ENCODE results near the gene SF3A1. TPM values are rescaled to one million over a fixed set of nuclear protein-coding genes. Genes with fewer than 3 reads are reported as not detected.

Gene SF3A1
- total RNA-seq, 1 donor from 2014 or later: 190 TPM

GRCh38 chr22:30358541-30358940 lies 1.8 kb upstream of the SF3A1 start:
- Mint-ChIP-seq H3K4me3 (peak overlapping the region; percentile 99), H3K4me1 (ENCODE audit: unreplicated experiment) (peaks cover 35% of the 10 kb centered on the region), H3K9me3 (no peaks in the 10 kb centered on the region), H3K36me3 (peaks cover 12% of the 10 kb centered on the region), H3K27ac (peak overlapping the region; percentile 90), H3K27me3 (no peaks in the 10 kb centered on the region)
- DNase-seq (ENCODE audit: extremely low spot score, unreplicated experiment): no peak
- TF ChIP-seq CTCF (conservative IDR thresholded peaks at IDR 0.05): no peak

GRCh38 chr22:30357650-30358215 lies 1.0 kb upstream of the SF3A1 start:
- TF ChIP-seq CTCF (conservative IDR thresholded peaks at IDR 0.05): no peak
- Mint-ChIP-seq H3K27ac (peak overlapping the region; percentile 99), H3K9me3 (no peaks in the 10 kb centered on the region), H3K4me3 (peak overlapping the region; percentile 99), H3K4me1 (ENCODE audit: unreplicated experiment) (peaks cover 37% of the 10 kb centered on the region), H3K36me3 (peaks cover 12% of the 10 kb centered on the region), H3K27me3 (no peaks in the 10 kb centered on the region)
- no peak for DNase-seq (ENCODE audit: extremely low spot score, unreplicated experiment)

GRCh38 chr22:30357236-30357570 lies 509 bp upstream of the SF3A1 start:
- H3K27me3 Mint-ChIP-seq: no peaks in the 10 kb centered on the region
- peak overlapping the region; percentile 99 for H3K4me3 Mint-ChIP-seq
- DNase-seq (ENCODE audit: extremely low spot score, unreplicated experiment): no peak
- peaks cover 8% of the 10 kb centered on the region for H3K36me3 Mint-ChIP-seq
- H3K4me1 Mint-ChIP-seq (ENCODE audit: unreplicated experiment): peaks cover 32% of the 10 kb centered on the region
- no peaks in the 10 kb centered on the region for H3K9me3 Mint-ChIP-seq
- TF ChIP-seq CTCF (conservative IDR thresholded peaks at IDR 0.05): no peak
- H3K27ac Mint-ChIP-seq: peak overlapping the region; percentile 99

GRCh38 chr22:30354644-30355043 lies 2.0 kb downstream of the SF3A1 start:
- Mint-ChIP-seq H3K36me3 (peaks cover 20% of the 10 kb centered on the region), H3K4me3 (peak overlapping the region; percentile 99), H3K9me3 (no peaks in the 10 kb centered on the region), H3K27me3 (no peaks in the 10 kb centered on the region), H3K27ac (peak overlapping the region; percentile 16), H3K4me1 (ENCODE audit: unreplicated experiment) (peaks cover 31% of the 10 kb centered on the region)
- DNase-seq (ENCODE audit: extremely low spot score, unreplicated experiment): no peak
- TF ChIP-seq CTCF (conservative IDR thresholded peaks at IDR 0.05): no peak

GRCh38 chr22:30351226-30351625 lies 5.5 kb downstream of the SF3A1 start:
- no peaks in the 10 kb centered on the region for H3K27me3 Mint-ChIP-seq
- no peak overlapping the region for H3K27ac Mint-ChIP-seq
- peaks cover 23% of the 10 kb centered on the region for H3K4me1 Mint-ChIP-seq (ENCODE audit: unreplicated experiment)
- H3K4me3 Mint-ChIP-seq: no peak overlapping the region
- DNase-seq (ENCODE audit: extremely low spot score, unreplicated experiment): no peak
- TF ChIP-seq CTCF (conservative IDR thresholded peaks at IDR 0.05): no peak
- H3K36me3 Mint-ChIP-seq: peaks cover 27% of the 10 kb centered on the region
- no peaks in the 10 kb centered on the region for H3K9me3 Mint-ChIP-seq

- Mint-ChIP-seq H3K27me3 (no peaks in the 10 kb centered on the region), H3K9me3 (no peaks in the 10 kb centered on the region), H3K36me3 (peaks cover 30% of the 10 kb centered on the region), H3K4me1 (ENCODE audit: unreplicated experiment) (peaks cover 4% of the 10 kb centered on the region), H3K27ac (peak overlapping the region; percentile 63), H3K4me3 (no peak overlapping the region)
- no peak for DNase-seq (ENCODE audit: extremely low spot score, unreplicated experiment)
- TF ChIP-seq CTCF (conservative IDR thresholded peaks at IDR 0.05): no peak
Observed at GRCh38 chr22:30348809-30349208, 7.9 kb downstream of the SF3A1 start.
